GM19193 (cell line): ENCODE results near the gene ZCCHC7.

Source experiments
- POLR2A ChIP-seq: IDR thresholded peaks from 4 replicates; pipeline ENCODE4 v1.6.1; 2011; ENCODE audit not compliant: insufficient read depth, insufficient read length; ENCODE audit errors: extremely low read depth

The ZCCHC7 gene

DNA sequence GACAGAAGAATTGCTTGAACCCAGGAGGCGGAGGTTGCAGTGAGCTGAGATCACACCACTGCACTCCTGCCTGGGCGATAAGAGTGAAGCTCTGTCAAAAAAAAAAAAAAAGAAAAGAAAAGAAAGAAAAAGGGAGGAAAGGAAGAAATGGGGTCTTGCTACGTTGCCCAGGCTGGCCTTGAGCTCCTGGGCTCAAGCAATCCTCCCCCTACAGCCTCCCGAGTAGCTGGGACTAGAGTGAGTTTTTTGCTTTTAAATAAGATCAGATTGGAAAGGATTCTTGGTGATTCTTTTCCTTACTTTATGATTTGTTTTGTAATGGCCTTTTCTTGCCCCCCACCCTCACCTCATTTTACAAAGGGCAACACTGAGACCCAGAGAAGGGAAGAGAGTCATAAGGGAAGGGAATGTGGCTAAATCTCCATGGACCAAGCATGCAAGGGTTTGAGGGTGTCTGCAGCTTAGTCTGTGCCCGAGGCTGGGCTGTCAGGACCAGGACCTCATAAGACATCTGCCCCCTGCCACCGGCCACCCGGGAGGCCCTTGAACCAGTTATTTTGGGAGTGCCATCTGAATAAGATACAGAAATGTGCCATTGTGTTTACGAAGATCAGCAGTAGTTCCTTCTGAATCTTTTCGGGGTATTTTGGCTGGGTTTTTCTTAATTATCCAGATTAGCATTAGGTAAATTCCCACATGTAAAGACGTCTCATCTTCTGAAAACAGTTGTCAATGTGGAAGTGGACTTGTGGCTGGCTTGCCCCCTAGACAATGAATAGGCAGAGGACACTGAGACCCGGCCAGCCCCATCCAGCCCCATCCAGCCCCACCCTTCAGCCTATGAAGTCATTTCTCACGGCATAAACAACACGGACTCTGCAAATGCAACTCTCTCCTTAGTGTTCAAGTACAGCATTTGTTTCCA is 257.6 kb downstream of the ZCCHC7 start:
- TF ChIP-seq POLR2A, result no peak

DNA sequence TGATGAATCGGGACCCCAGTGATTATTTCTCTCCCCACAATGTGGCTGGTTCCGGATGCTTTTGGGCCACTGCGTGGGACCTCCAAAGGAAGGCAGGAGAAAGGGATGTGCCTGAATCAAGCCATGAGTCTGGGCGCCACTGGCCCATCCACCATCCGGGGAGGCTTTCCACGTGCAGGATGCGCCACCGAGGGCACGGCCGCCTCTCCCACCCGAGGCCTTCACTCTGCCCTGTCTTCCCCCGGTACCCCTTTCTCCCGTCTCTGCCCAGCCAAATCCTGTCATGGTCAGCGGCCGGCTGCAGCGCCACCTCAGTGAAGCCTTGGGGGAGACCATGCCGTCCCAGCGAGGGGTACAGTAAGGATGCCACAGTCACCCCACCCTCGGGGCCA is 258.2 kb downstream of the ZCCHC7 start:
- TF ChIP-seq POLR2A, result no peak

- TF ChIP-seq POLR2A, result no peak
Measured at GRCh38 chr9:37379835-37380234, 259.5 kb downstream of the ZCCHC7 start.

DNA sequence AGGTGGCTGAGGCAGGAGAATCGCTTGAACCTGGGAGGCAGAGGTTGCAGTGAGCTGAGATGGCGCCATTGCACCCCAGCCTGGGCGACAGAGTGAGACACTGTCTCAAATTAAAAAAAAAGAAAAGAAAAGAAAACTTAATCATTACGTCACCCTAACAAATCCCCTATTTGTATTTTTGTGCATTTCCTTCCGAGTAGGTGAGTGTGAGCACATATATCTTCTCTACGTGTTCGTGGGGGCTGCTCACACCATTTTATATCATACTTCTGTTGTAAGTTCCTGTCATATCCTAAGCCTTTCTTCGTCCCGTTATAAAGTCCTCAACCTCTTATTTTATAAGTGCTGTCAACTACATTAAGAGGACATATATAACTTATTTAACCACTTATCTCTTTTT is 260.2 kb downstream of the ZCCHC7 start:
- no peak for TF ChIP-seq POLR2A

DNA sequence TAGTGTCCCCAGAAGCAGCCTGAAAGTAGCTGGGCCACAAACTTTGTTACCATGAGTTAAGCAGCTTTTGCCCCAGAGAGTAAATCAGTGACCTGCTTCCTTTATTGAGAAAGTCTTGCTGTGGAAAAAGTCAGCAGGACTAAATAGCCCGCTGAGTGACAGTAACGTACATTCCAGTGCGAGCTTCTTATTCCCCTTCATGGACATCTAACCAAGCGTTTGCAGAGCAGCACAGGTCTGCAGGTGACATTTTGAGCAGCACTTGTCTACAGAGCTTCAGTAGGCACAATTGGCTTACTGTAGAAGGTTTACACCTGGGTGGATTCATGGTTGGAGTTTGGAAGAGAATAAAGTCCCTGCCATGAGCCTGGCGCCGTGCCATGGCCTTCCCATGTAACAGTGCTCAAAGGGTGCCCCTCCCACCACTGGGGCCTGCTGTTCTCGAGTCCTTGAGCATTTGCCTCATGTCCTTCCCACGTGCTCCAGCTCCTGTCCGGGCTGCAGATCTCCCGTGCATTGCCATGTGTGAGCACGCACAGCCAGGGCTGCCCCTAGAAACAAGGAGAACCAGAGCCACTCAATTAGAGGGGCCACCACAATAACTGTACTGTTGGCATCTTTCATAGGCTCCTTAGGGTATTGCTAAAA is 260.8 kb downstream of the ZCCHC7 start:
- TF ChIP-seq POLR2A, result no peak

GRCh38 chr9:37382161-37382981 is 262.0 kb downstream of the ZCCHC7 start:
- no peak for TF ChIP-seq POLR2A

DNA sequence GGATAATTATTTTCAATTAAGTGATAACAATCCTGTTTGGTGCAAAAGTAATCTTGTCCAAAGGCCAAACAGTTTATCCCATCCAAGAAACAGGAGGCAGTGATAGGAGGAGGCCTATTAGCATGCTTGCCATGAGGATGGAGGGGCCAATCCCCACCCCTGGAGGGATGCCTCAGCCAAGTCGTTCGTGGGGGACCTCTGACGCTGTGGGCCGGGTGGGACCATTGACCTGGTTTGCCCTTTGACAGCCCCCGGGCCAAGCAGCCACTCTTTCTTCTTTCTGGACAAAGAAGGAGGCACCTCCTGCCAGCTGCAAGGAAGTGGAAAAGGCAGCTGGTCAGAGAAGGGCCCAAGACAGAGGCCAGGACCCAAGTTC is 262.6 kb downstream of the ZCCHC7 start:
- no peak for TF ChIP-seq POLR2A

DNA sequence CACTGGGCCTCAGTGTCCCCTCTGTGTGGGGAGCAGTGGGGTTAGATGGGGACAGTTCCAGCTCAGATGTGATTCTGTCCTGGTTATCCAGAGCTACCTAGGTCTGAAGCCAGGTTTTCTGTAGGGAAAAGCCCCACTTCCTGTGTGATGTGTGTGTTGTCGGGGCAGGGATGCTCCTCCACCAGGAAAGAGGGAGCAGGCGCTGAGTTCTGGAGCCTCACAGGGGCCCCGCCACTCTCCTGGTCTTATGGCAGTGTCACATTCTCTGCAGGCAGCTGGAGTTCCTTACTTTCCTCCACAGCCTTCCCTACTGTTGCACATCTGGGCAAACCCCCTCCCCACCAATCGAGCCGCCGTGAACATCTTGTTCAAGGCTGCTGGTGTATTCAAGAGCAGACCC is 263.0 kb downstream of the ZCCHC7 start:
- peak; percentile 26 for TF ChIP-seq POLR2A

DNA sequence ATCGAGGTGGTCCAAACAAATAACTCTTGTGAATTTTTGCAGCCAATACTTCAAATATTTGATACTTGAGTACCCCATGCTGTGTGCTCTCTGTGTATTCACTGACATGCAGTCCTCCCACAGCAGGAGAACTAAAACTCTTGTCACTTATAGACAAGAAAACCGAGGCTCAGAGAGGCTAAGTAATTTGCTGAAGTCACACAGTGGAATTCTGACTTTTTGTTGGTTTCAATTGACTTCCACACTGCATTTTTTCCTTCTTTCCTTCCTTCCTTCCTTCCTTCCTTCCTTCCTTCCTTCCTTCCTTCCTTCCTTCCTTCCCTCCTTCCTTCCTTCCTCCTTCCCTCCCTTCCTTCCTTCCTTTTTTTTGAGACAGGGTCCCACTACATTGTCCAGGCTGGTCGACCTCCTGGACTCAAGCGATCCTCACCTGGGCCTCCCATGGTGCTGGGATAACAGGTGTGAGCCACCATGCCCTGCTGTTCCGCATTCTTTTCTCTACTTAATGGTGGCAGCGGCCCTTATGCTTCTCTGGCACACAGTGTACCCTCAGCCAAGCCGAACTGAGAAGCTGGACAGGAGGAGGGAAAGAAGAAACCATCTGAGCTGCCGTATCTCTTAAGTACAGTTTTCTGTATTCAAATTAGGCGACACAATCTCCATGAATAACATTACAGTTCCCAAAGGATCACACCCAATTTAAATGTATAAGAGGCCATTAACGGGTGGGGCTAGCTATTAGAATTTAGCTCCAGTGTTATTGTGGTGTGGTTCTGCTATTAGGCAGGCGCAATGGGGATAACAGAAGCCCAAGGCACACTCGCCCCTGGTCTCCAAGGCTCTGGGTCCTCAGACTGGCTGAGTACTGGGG is 263.7 kb downstream of the ZCCHC7 start:
- no peak for TF ChIP-seq POLR2A

- no peak for TF ChIP-seq POLR2A
Measured at GRCh38 chr9:37385286-37385685, 264.9 kb downstream of the ZCCHC7 start.

DNA sequence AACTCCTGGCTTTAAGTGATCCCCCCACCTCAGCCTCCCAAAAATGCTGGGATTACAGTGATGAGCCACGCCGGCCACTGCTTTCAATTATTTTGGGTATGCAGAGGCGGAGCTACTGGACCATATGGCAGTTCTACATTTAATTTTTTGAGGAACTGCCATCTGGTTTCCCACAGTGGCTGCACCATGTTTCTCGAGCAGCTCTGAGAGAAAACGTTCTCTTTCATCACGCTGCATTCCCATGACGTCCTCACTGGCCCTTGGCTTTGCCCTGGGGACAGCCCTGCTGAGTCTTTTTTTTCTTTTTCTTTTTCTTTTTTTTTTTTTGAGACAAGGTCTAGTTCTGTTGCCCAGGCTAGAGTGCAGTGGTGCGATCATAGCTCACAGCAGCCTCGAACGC is 266.6 kb downstream of the ZCCHC7 start:
- no peak for TF ChIP-seq POLR2A

DNA sequence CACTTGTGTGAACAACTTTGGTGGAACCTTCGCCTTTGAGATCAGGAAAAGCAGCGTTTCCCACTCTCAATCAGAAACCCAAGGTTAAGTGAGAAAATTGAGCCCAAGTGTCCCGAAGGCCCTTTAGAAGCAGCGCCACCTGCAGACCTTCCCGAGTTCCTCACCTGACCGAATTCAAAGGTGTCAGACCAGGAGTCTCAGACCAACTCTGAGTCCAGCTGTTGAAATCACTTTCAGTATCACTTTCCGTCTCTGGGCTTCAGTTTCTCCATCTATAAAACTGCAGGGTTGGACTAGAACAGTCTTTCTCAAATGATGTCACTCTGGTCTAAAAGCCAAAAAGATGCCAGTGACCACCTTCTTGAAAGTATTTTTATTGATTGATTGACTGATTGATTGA is 270.4 kb downstream of the ZCCHC7 start:
- no peak for TF ChIP-seq POLR2A

- TF ChIP-seq POLR2A, result no peak
Measured at GRCh38 chr9:37392272-37392671, 271.9 kb downstream of the ZCCHC7 start.

DNA sequence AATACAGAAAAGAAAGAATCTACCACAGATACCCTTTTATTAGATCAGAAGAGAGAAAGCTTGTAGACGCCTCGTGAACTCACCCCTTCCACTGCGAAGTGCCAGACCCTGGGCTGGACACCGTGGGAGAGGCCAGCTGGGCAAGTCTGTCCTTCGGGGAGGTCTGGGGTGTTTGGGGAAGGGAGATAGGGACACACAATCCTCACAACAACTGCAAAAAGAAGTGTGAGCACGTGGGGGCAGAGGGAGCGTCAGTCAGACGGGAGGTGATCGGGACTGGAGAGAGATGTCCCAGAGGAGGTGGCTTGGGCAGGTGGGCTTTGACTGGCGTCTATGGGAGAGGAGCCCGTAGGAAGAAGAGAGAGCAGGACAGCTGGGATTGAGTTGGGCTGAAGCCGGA is 274.9 kb downstream of the ZCCHC7 start:
- no peak for TF ChIP-seq POLR2A
